MM.1S (cell line): Measurements from ENCODE around the gene IL18RAP.

Experiments
- EZH2 ChIP-seq: fragments of 300-600 bp; sonication (generic); optimal IDR thresholded peaks from 2 replicates; pipeline ENCODE3; 2017; ENCODE audit warnings: low read depth, mild to moderate bottlenecking, antibody characterized with exemption, low read length, mixed read lengths
- TF ChIP-seq, protein P1 (sequence below): fragments of 300-600 bp; sonication (generic); IDR thresholded peaks from 2 replicates; pipeline ENCODE4 v1.5.1; 2016; ENCODE audit warnings: antibody characterized with exemption, low read length, mixed read lengths

DNA sequence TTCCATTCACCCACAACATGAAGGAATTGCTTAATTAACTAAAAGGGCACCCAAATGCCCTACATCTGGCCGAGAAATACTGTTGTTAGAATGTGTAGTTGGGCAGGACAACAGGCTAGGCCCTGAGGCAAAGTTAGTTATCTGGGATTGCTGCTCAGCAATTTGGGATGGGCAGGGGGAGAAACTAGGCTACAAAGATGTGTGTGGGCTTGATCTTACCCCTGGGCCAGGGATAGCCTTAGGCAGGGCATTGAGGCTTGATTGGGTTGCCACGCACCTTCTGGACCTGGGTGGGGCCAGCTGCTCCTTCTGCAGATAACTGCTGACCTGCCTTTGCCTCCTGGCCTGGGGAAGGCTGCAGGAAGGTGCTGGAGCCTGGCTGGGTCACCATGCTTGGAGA, 9.4 kb downstream of the IL18RAP start:
- TF ChIP-seq, protein P1, sequence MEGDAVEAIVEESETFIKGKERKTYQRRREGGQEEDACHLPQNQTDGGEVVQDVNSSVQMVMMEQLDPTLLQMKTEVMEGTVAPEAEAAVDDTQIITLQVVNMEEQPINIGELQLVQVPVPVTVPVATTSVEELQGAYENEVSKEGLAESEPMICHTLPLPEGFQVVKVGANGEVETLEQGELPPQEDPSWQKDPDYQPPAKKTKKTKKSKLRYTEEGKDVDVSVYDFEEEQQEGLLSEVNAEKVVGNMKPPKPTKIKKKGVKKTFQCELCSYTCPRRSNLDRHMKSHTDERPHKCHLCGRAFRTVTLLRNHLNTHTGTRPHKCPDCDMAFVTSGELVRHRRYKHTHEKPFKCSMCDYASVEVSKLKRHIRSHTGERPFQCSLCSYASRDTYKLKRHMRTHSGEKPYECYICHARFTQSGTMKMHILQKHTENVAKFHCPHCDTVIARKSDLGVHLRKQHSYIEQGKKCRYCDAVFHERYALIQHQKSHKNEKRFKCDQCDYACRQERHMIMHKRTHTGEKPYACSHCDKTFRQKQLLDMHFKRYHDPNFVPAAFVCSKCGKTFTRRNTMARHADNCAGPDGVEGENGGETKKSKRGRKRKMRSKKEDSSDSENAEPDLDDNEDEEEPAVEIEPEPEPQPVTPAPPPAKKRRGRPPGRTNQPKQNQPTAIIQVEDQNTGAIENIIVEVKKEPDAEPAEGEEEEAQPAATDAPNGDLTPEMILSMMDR = no peak
- no peak for TF ChIP-seq EZH2
